Thyroid gland (tissue), 4 donors: Measurements from ENCODE around the gene FARP2.

Source experiments
- POLR2A ChIP-seq, 2 donors: fragments of 450-650 bp; IDR thresholded peaks; one replicate each; pipeline ENCODE4 v1.6.1; 2017; ENCODE audit warnings: antibody characterized with exemption in 2 of 2, mild to moderate bottlenecking in 2 of 2, moderate library complexity in 1 of 2
- TF ChIP-seq, protein P1 (sequence below), 6 experiments: fragments of 200-600 bp in 3 of 6; fragments of 450-650 bp in 3 of 6; sonication (generic) in 3 of 6; IDR thresholded peaks; one replicate each; pipeline ENCODE4 v1.5.1; 2016 to 2019; ENCODE audit warnings: antibody characterized with exemption in 6 of 6, mild to moderate bottlenecking in 2 of 6, inconsistent platforms in 1 of 6, moderate library complexity in 1 of 6

DNA sequence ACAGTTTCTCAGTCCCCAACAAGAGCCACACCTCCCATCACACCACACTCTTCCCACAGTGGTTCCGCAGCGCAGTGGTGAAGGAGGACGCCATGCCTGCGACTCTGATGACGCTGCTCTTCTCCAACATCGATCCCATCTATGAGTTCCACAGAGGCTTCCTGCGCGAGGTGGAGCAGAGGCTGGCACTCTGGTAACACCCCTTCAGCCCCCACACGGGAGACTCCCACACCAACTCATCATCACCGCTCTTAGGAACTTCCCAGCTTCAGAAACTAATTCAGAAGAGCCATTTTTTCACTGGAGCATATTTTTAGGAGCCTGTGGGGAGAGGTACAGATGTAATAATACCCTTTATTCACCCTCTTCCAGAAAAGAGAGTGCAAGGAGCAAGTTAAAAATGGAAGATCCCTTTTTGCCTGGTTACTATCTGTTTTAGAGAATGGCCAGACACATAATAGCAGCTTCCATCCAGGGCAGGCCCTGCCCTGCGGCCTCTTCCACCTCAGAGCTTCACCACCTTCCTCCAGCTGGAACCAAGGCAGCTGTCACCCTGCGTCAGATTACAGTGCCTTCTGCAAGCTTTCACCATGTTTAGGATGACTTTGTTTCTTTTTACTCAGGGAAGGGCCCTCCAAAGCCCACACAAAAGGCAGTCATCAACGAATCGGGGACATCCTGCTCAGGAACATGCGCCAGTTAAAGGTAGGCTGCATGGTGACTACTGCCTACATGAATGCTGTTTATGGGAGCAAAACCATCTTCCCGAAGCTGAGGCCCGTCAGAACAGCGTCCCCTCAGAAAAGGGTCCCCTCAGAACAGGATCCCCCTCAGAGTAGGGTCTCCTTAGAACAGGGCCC is 107.4 kb downstream of the FARP2 start:
- TF ChIP-seq, protein P1, sequence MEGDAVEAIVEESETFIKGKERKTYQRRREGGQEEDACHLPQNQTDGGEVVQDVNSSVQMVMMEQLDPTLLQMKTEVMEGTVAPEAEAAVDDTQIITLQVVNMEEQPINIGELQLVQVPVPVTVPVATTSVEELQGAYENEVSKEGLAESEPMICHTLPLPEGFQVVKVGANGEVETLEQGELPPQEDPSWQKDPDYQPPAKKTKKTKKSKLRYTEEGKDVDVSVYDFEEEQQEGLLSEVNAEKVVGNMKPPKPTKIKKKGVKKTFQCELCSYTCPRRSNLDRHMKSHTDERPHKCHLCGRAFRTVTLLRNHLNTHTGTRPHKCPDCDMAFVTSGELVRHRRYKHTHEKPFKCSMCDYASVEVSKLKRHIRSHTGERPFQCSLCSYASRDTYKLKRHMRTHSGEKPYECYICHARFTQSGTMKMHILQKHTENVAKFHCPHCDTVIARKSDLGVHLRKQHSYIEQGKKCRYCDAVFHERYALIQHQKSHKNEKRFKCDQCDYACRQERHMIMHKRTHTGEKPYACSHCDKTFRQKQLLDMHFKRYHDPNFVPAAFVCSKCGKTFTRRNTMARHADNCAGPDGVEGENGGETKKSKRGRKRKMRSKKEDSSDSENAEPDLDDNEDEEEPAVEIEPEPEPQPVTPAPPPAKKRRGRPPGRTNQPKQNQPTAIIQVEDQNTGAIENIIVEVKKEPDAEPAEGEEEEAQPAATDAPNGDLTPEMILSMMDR (IDR thresholded peaks at IDR 0.05) = no peak
- TF ChIP-seq POLR2A (IDR thresholded peaks at IDR 0.05) = no peak
